H1 (cell line): Measurements from ENCODE around the gene RGS6. TPM values are rescaled to one million over a fixed set of nuclear protein-coding genes. Genes with fewer than 3 reads are reported as not detected.

Experiments
- KDM1A ChIP-seq: fragments of 200-600, 300-600 bp; sonication (generic); IDR thresholded peaks from 2 replicates; pipeline ENCODE4 v1.7.1; 2016; ENCODE audit warnings: mild to moderate bottlenecking, low read length, borderline replicate concordance
- TAF7 ChIP-seq: optimal IDR thresholded peaks from 2 replicates; pipeline ENCODE3; 2011; ENCODE audit warnings: low read depth, mild to moderate bottlenecking, inconsistent platforms, low read length, moderate library complexity, borderline replicate concordance
- polyA plus RNA-seq, 7 experiments: library from polyadenylated mRNA; depleted of rRNA in 3 of 7; stranded (reverse) in 5 of 7; unstranded in 2 of 7; fragments of >200 nt in 5 of 7; fragments of 200-250 nt in 2 of 7; gene quantifications; 1 replicate in 5 of 7; 2 replicates in 1 of 7; 4 replicates in 1 of 7; pipeline versions ENCODE4 v1.2.1 to v1.2.3, GENCODE V29; 2011 to 2013; ENCODE audit warnings: missing spikeins in 2 of 7, mixed read lengths in 2 of 7
- total RNA-seq: library from RNA; stranded (reverse); fragmentation: NEBNext Ultra II Directional; extraction: Animal tissue kit (Norgen Biotek cat#: 25700); gene quantifications from 2 replicates; pipeline ENCODE4 v1.2.1, GENCODE V29; 2021

The RGS6 gene
- total and polyA plus RNA-seq, 2 of the 8 experiments (the other 6 are each of a cell fraction or from before 2014, with no cell fraction given), result 0.26 to 1.1 TPM

- no peak for TF ChIP-seq TAF7
- TF ChIP-seq KDM1A, result no peak
These were observed 663.1 kb downstream of the RGS6 start (continued) for GRCh38 chr14:72595152-72595862.
